K562 (cell line): ENCODE results near the gene CEBPE. TPM values are rescaled to one million over a fixed set of nuclear protein-coding genes. Genes with fewer than 3 reads are reported as not detected.
A peak's percentile ranks its signal among the peaks of the same experiment; 100 is the strongest.

ENCODE experiments used
- ATAC-seq: fragments of 200-7000 bp; cut with Tn5 transposase; 3 replicates; pipeline ENCODE4 v1.9.1; 2020; ENCODE audit warnings: moderate library complexity
- BruUV-seq: library from RNA; stranded (reverse); fragments of 400-500 nt; replicated peaks from 2 replicates; lab custom pipeline; 2021; lab: Mats Ljungman, UMichigan
- CTCF ChIA-PET: fragments of 300-600 bp; formaldehyde crosslinking; extraction: SDS; loops from one replicate; lab custom pipeline; 2021; ENCODE audit warnings: low intra/inter-chr PET ratio; lab: Yijun Ruan, JAX
- POLR2A ChIA-PET: fragments of 300-600, 350-650 bp; sonication (Branson Sonifier 250); formaldehyde crosslinking; extraction: SDS; loops from one replicate; lab custom pipeline; 2021; ENCODE audit warnings: antibody characterized with exemption, inconsistent platforms; lab: Yijun Ruan, JAX
- DNase-seq, 4 experiments: peaks; one replicate each; pipeline versions ENCODE4 v3.0.0 to v3.0.0-alpha.2; 2011 to 2018; ENCODE audit warnings: low spot score in 3 of 4, mixed read lengths in 3 of 4; ENCODE audit errors: extremely low read depth in 1 of 4
- FAIRE-seq: peaks from 2 replicates; lab custom pipeline; 2011; peaks lifted over from hg19 to GRCh38; lab: Jason Lieb, UNC
- H2AFZ ChIP-seq: 2 replicates; pipeline ENCODE4 v1.6.0; 2011; ENCODE audit warnings: low read depth, low read length, control low read depth, inconsistent platforms
- H3K27ac ChIP-seq: fragments of 200-600 bp; 3 replicates; pipeline ENCODE4 v1.8.0; 2011; ENCODE audit warnings: low read depth, mild to moderate bottlenecking, control low read depth, inconsistent platforms, low read length, moderate library complexity, mixed read lengths; ENCODE audit errors: extremely low read depth
- H3K27me3 ChIP-seq, 2 experiments: fragments of 300-600 bp in 1 of 2; 2 replicates in 1 of 2; 3 replicates in 1 of 2; pipeline versions ENCODE4 v1.6.0 to v1.8.0; 2011; ENCODE audit warnings: inconsistent platforms in 2 of 2, low read length in 2 of 2, mild to moderate bottlenecking in 1 of 2, mixed read lengths in 1 of 2, moderate library complexity in 1 of 2; ENCODE audit not compliant: control insufficient read depth in 2 of 2, insufficient read depth in 2 of 2
- H3K36me3 ChIP-seq: fragments of 300-600 bp; 3 replicates; pipeline ENCODE4 v1.8.0; 2011; ENCODE audit warnings: mild to moderate bottlenecking, low read length, inconsistent platforms; ENCODE audit not compliant: control insufficient read depth, insufficient read depth
- H3K4me1 ChIP-seq, 2 experiments: fragments of 200-600 bp in 1 of 2; replicated peaks in 1 of 2; 2 replicates in 1 of 2; 3 replicates in 1 of 2; pipeline versions ENCODE4 v1.5.1 to v1.8.0; 2011; ENCODE audit warnings: inconsistent platforms in 2 of 2, low read length in 2 of 2, mild to moderate bottlenecking in 1 of 2, mixed read lengths in 1 of 2, moderate library complexity in 1 of 2; ENCODE audit not compliant: control insufficient read depth in 2 of 2, insufficient read depth in 2 of 2
- H3K4me2 ChIP-seq: 2 replicates; pipeline ENCODE4 v1.6.1; 2011; ENCODE audit warnings: low read length, control low read depth, inconsistent platforms, mixed read lengths; ENCODE audit not compliant: insufficient read depth
- H3K4me3 ChIP-seq: fragments of 200-600 bp; sonication (generic), shearing (Covaris generic); 2 replicates; pipeline ENCODE4 v1.5.1; 2016; ENCODE audit warnings: control low read depth, inconsistent platforms
- H3K79me2 ChIP-seq: fragments of 200-600 bp; 3 replicates; pipeline ENCODE4 v1.8.0; 2011; ENCODE audit warnings: low read length, inconsistent platforms; ENCODE audit not compliant: control insufficient read depth, insufficient read depth
- H3K9ac ChIP-seq, 2 experiments: 2 replicates each; pipeline versions ENCODE4 v1.6.0 to v1.6.1; 2011; ENCODE audit warnings: low read depth in 2 of 2, low read length in 2 of 2, control low read depth in 1 of 2, inconsistent platforms in 1 of 2, mild to moderate bottlenecking in 1 of 2, mixed read lengths in 1 of 2; ENCODE audit not compliant: insufficient read depth in 1 of 2
- H3K9me1 ChIP-seq: one replicate; pipeline ENCODE4 v1.6.0; 2011; ENCODE audit warnings: inconsistent platforms, mild to moderate bottlenecking, low read length, moderate library complexity; ENCODE audit not compliant: control insufficient read depth, insufficient read depth
- H3K9me3 ChIP-seq: replicated peaks from 2 replicates; pipeline ENCODE4 v1.5.1; 2011; ENCODE audit warnings: low read depth, low read length, inconsistent platforms; ENCODE audit not compliant: control insufficient read depth, insufficient read depth
- H4K20me1 ChIP-seq: replicated peaks from 2 replicates; pipeline ENCODE4 v1.6.1; 2011; ENCODE audit warnings: low read length, inconsistent platforms, mixed read lengths; ENCODE audit not compliant: control insufficient read depth, insufficient read depth
- E2F3 ChIP-seq: fragments of 250-450 bp; sonication (Bioruptor Pico); IDR thresholded peaks from 2 replicates; pipeline ENCODE4 v1.4.0; 2020; ENCODE audit warnings: mild to moderate bottlenecking
- HCFC1 ChIP-seq: IDR thresholded peaks from 2 replicates; pipeline ENCODE4 v1.6.1; 2012; ENCODE audit warnings: low read depth, low read length, improper control_type of control experiment
- HLTF ChIP-seq: fragments of 450-650 bp; IDR thresholded peaks from 2 replicates; pipeline ENCODE4 v1.6.1; 2016
- MTA3 ChIP-seq: fragments of 450-650 bp; formaldehyde crosslinking; IDR thresholded peaks from 2 replicates; pipeline ENCODE4 v1.6.1; 2017; ENCODE audit warnings: mild to moderate bottlenecking, borderline replicate concordance
- NCOA6 ChIP-seq: fragments of 450-650 bp; IDR thresholded peaks from 2 replicates; pipeline ENCODE4 v1.6.1; 2017; ENCODE audit warnings: mild to moderate bottlenecking
- NR2C2 ChIP-seq, 2 experiments: fragments of 200-800 bp in 1 of 2; sonication (Bioruptor generic) in 1 of 2; sonication (generic) in 1 of 2; formaldehyde crosslinking in 1 of 2; IDR thresholded peaks; 2 replicates each; pipeline versions ENCODE4 v1.6.1 to v1.8.0; 2016 to 2022; ENCODE audit warnings: mild to moderate bottlenecking in 1 of 2, missing compliant biosample characterization in 1 of 2, missing genetic modification characterization in 1 of 2, missing genetic modification reagents in 1 of 2
- OTX1 ChIP-seq: fragments of 450-650 bp; formaldehyde crosslinking; IDR thresholded peaks from 2 replicates; pipeline ENCODE4 v1.4.0; 2022; ENCODE audit warnings: mild to moderate bottlenecking
- RBM15 ChIP-seq: fragments of 200-400 bp; formaldehyde crosslinking; IDR thresholded peaks from 2 replicates; pipeline ENCODE4 v1.6.1; 2018; ENCODE audit warnings: mild to moderate bottlenecking, low read length, moderate library complexity; ENCODE audit not compliant: insufficient read depth
- RBM22 ChIP-seq: fragments of 200-400 bp; formaldehyde crosslinking; IDR thresholded peaks from 2 replicates; pipeline ENCODE4 v1.6.1; 2018; ENCODE audit warnings: low read length, low read depth; ENCODE audit not compliant: poor library complexity, severe bottlenecking
- RBM39 ChIP-seq: fragments of 200-400 bp; formaldehyde crosslinking; optimal IDR thresholded peaks from 2 replicates; pipeline ENCODE3; 2018; ENCODE audit warnings: low read depth, low read length
- XRCC3 ChIP-seq: fragments of 450-650 bp; IDR thresholded peaks from 2 replicates; pipeline ENCODE4 v1.6.1; 2017; ENCODE audit warnings: mild to moderate bottlenecking, moderate library complexity
- ZNF551 ChIP-seq: fragments of 250-450 bp; sonication (Bioruptor Pico); IDR thresholded peaks from 2 replicates; pipeline ENCODE4 v1.5.0; 2021; ENCODE audit warnings: mild to moderate bottlenecking, moderate library complexity
- ZNF766 ChIP-seq: fragments of 200-800 bp; sonication (Bioruptor generic); conservative IDR thresholded peaks from 2 replicates; pipeline ENCODE4 v1.6.1; 2016; ENCODE audit warnings: missing genetic modification characterization, missing compliant biosample characterization
- ZSCAN32 ChIP-seq: fragments of 450-650 bp; formaldehyde crosslinking; IDR thresholded peaks from 2 replicates; pipeline ENCODE4 v1.4.0; 2020; ENCODE audit warnings: mild to moderate bottlenecking, moderate library complexity
- WGBS: fragments of 100-300 bp; shearing (Covaris generic); methylation state at CpG from one replicate; pipeline ENCODE4 v1.1.6; 2016; ENCODE audit warnings: low coverage, mixed read lengths; ENCODE audit not compliant: insufficient coverage; ENCODE audit errors: missing lambda C conversion rate; 5-methylcytosine and 5-hydroxymethylcytosine counted together
- in situ Hi-C: fragments of 300-500 bp; cut with MboI; formaldehyde crosslinking; loops from 4 replicates; pipeline ENCODE4 v1.15.0; 2018; ENCODE audit warnings: inconsistent platforms, mixed read lengths
- intact Hi-C: fragments of 100-400 bp; cut with micrococcal nuclease; formaldehyde crosslinking; loops from 2 replicates; pipeline ENCODE4 v1.14.2; 2022
- polyA plus RNA-seq, 8 experiments: library from polyadenylated mRNA; depleted of rRNA in 4 of 8; stranded (reverse) in 5 of 8; unstranded in 3 of 8; fragments of >200 nt; fragmentation: Nextera tagmentation in 2 of 8; fragmentation: Illumina TruSeq in 1 of 8; extraction: Ambion mirVana in 2 of 8; extraction: Trizol in 1 of 8; gene quantifications; 2 replicates each; pipeline versions ENCODE4 v1.2.1 to v1.2.3, GENCODE V29; 2011 to 2014; ENCODE audit warnings: inconsistent platforms in 1 of 8, missing spikeins in 1 of 8
- total RNA-seq, 7 experiments: library from RNA; depleted of rRNA in 6 of 7; stranded (reverse); fragments of >200 nt in 6 of 7; fragmentation: Illumina TruSeq in 2 of 7; extraction: Trizol in 2 of 7; gene quantifications; 2 replicates each; pipeline versions ENCODE4 v1.2.1 to v1.2.3, GENCODE V29; 2011 to 2021; ENCODE audit warnings: low replicate concordance in 1 of 7
- TF ChIP-seq, protein P1 (sequence below), 2 experiments: fragments of 200-800 bp in 1 of 2; sonication (Bioruptor generic) in 1 of 2; sonication (generic) in 1 of 2; formaldehyde crosslinking in 1 of 2; IDR thresholded peaks in 1 of 2; conservative IDR thresholded peaks in 1 of 2; 2 replicates each; pipeline versions ENCODE4 v1.5.0 to v1.6.1; 2016 to 2020; ENCODE audit warnings: missing compliant biosample characterization in 1 of 2, missing genetic modification characterization in 1 of 2, missing genetic modification reagents in 1 of 2
- TF ChIP-seq, protein P2 (sequence below): sonication (generic); formaldehyde crosslinking; IDR thresholded peaks from 2 replicates; pipeline ENCODE4 v1.8.1; 2023; ENCODE audit warnings: mild to moderate bottlenecking, missing genetic modification reagents
- TF ChIP-seq, protein P3 (sequence below): IDR thresholded peaks from 2 replicates; pipeline ENCODE4 v1.6.1; 2012; ENCODE audit warnings: low read depth, low read length, improper control_type of control experiment, borderline replicate concordance

CEBPE gene
- total and polyA plus RNA-seq, 9 of the 15 experiments (the other 6 are each of a cell fraction or from before 2014, with no cell fraction given), result 0.09 to 0.15 (median 0.13) TPM; not detected in 6

DNA sequence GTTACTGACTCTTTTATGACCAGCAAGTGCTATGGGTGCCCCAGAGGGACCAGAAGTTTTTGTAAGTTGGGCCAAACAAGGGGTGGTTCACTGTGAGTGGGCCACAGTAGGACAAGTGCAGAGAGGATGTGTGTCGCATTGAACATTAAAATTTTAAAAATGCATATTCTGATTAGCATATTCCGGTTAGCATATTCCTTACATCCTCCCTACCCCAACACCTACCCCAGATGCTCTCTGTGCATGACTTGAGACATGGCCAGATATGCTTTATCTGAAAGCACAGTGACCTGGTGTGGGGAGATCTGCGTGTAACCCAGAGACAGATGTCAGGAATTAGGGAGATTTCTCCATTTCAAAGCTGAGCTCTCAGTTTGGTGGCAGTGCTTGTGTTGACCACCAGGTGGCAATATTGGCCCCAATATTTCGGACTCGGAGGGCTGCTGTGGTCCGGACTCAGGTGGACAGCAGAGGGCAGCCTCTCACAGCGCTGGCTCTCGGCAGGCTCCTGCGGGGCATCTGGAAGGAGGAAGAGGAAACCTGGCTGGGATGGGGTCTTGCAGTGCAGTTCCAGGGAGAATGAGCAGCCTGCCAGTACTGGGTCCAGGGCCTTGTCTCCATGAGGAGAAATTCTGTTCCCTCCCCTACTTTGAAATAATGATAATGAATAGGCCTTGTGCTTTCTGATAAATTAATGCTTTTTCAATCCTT, 1.6 kb upstream of the CEBPE start:
- H3K4me1 ChIP-seq, result peaks cover 51 to 58% of the 10 kb centered on the region in 2 experiments
- no peaks in the 10 kb centered on the region for H3K36me3 ChIP-seq
- H2AFZ ChIP-seq, result peak overlapping the region; percentile 60
- H3K9me3 ChIP-seq, result no peaks in the 10 kb centered on the region
- no peak overlapping the region for H3K9ac ChIP-seq
- ChIA-PET CTCF (interaction anchor here (0.6 to 7.4 kb wide), 23 partner anchors 9 to 442 kb away, joined by 3 to 310 read pairs (median 4); partner anchors contain the start of genes PABPN1, PPP1R3E and SLC7A8), POLR2A (interaction anchor here (0.6 to 1.5 kb wide), 12 partner anchors 8 to 205 kb away, joined by 3 to 8 read pairs (median 3); no protein-coding TSS in a partner anchor)
- peak; percentile 87 to 94 (median 88) for DNase-seq
- H3K4me3 ChIP-seq, result no peak overlapping the region
- peak overlapping the region; percentile 51 for H3K4me2 ChIP-seq
- intact Hi-C loops (loop anchor here (1.0 to 5.0 kb wide), 5 partner anchors 26 to 442 kb away; partner anchors contain the start of gene PPP1R3E), in situ Hi-C loops (loop anchor here (5.0 kb wide), 1 partner anchor 67 kb away; no protein-coding TSS in a partner anchor)
- ATAC-seq, result peak; percentile 92
- no TSS peak for BruUV-seq
- 7% methylated on average over 9 of the region's 9 CpGs for WGBS
- no peaks in the 10 kb centered on the region for H3K9me1 ChIP-seq
- H3K79me2 ChIP-seq, result no peaks in the 10 kb centered on the region
- no peaks in the 10 kb centered on the region for H3K27me3 ChIP-seq
- FAIRE-seq, result peak; percentile 99
- H3K27ac ChIP-seq, result no peak overlapping the region
- no peaks in the 10 kb centered on the region for H4K20me1 ChIP-seq
- no peak for TF ChIP-seq NR2C2 (CRISPR knock-in tag; IDR thresholded peaks at IDR 0.05)
- no peak for TF ChIP-seq NR2C2 (tag; IDR thresholded peaks at IDR 0.05)
- TF ChIP-seq XRCC3, result no peak
- TF ChIP-seq RBM15, result no peak
- no peak for TF ChIP-seq RBM22
- TF ChIP-seq, protein P1, sequence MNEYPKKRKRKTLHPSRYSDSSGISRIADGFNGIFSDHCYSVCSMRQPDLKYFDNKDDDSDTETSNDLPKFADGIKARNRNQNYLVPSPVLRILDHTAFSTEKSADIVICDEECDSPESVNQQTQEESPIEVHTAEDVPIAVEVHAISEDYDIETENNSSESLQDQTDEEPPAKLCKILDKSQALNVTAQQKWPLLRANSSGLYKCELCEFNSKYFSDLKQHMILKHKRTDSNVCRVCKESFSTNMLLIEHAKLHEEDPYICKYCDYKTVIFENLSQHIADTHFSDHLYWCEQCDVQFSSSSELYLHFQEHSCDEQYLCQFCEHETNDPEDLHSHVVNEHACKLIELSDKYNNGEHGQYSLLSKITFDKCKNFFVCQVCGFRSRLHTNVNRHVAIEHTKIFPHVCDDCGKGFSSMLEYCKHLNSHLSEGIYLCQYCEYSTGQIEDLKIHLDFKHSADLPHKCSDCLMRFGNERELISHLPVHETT (CRISPR knock-in tag; conservative IDR thresholded peaks at IDR 0.05 in 1 of 2, IDR thresholded peaks at IDR 0.05 in 1 of 2), result no peak
- TF ChIP-seq MTA3, result peak; percentile 73; the same call in 1 of the 2 replicates
- TF ChIP-seq E2F3 (CRISPR knock-in tag), result no peak
- TF ChIP-seq, protein P2, sequence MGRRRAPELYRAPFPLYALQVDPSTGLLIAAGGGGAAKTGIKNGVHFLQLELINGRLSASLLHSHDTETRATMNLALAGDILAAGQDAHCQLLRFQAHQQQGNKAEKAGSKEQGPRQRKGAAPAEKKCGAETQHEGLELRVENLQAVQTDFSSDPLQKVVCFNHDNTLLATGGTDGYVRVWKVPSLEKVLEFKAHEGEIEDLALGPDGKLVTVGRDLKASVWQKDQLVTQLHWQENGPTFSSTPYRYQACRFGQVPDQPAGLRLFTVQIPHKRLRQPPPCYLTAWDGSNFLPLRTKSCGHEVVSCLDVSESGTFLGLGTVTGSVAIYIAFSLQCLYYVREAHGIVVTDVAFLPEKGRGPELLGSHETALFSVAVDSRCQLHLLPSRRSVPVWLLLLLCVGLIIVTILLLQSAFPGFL, result no peak
- no peak for TF ChIP-seq RBM39
- TF ChIP-seq ZSCAN32 (CRISPR knock-in tag), result no peak
- no peak for TF ChIP-seq HLTF
- no peak for TF ChIP-seq OTX1 (CRISPR knock-in tag)
- peak; percentile 45; the same call in 1 of the 2 replicates for TF ChIP-seq HCFC1
- TF ChIP-seq ZNF551 (CRISPR knock-in tag), result no peak
- no peak for TF ChIP-seq ZNF766 (CRISPR knock-in tag)
- TF ChIP-seq, protein P3, sequence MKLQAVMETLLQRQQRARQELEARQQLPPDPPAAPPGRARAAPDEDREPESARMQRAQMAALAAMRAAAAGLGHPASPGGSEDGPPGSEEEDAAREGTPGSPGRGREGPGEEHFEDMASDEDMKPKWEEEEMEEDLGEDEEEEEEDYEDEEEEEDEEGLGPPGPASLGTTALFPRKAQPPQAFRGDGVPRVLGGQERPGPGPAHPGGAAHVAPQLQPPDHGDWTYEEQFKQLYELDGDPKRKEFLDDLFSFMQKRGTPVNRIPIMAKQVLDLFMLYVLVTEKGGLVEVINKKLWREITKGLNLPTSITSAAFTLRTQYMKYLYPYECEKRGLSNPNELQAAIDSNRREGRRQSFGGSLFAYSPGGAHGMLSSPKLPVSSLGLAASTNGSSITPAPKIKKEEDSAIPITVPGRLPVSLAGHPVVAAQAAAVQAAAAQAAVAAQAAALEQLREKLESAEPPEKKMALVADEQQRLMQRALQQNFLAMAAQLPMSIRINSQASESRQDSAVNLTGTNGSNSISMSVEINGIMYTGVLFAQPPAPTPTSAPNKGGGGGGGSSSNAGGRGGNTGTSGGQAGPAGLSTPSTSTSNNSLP, result 0 out of 2 replicates have a peak, but pooled peaks have one; percentile 41
- TF ChIP-seq NCOA6, result no peak
